Loucy (cell line): Measurements from ENCODE around the gene MYDGF.

Source experiments
- CTCF ChIP-seq: fragments of 200-600 bp; sonication (generic); conservative IDR thresholded peaks from 2 replicates; pipeline ENCODE4 v1.5.1; 2014; ENCODE audit warnings: mild to moderate bottlenecking, antibody characterized with exemption, low read length
- EZH2phosphoT487 ChIP-seq: fragments of 200-600 bp; IDR thresholded peaks from 2 replicates; pipeline ENCODE4 v1.6.1; 2018; ENCODE audit warnings: antibody characterized with exemption, mild to moderate bottlenecking, moderate library complexity, borderline replicate concordance

GRCh38 chr19:4662020-4662695 is 8.0 kb downstream of the MYDGF start:
- TF ChIP-seq CTCF (no peak), EZH2phosphoT487 (no peak)
